Ureter (tissue), 1 donor: ENCODE measurements around the gene PTPRK. TPM values are rescaled to one million over a fixed set of nuclear protein-coding genes. Genes with fewer than 3 reads are reported as not detected.

Experiments used
- DNase-seq: peaks from one replicate; pipeline ENCODE4 v3.0.0-alpha.2; 2020; ENCODE audit warnings: low spot score
- total RNA-seq: library from RNA; stranded (reverse); gene quantifications from one replicate; pipeline ENCODE4 v1.2.4, GENCODE V29; 2023
- donor health status: DM: yes; HTN: yes; CAD: no.

Gene PTPRK
- total RNA-seq, result 107 TPM

GRCh38 chr6:128520436-128521281, at the start of gene PTPRK:
Gene PTPRK (minus strand): TSS chr6:128520599. CDS start chr6:128520358, 241 bp downstream.
- DNase-seq, result peak; percentile 95

GRCh38 chr6:128567029-128567428, 46.6 kb upstream of the PTPRK start:
- no peak for DNase-seq

- DNase-seq, result no peak
Measured at GRCh38 chr6:128560966-128561365, 40.6 kb upstream of the PTPRK start.

GRCh38 chr6:128558924-128559323, 38.5 kb upstream of the PTPRK start:
- no peak for DNase-seq

GRCh38 chr6:128558021-128558420, 37.6 kb upstream of the PTPRK start:
- DNase-seq, result no peak

GRCh38 chr6:128557081-128557480, 36.7 kb upstream of the PTPRK start:
- DNase-seq, result no peak

- no peak for DNase-seq
Measured at GRCh38 chr6:128554302-128554701, 33.9 kb upstream of the PTPRK start.

- DNase-seq, result no peak
Measured at GRCh38 chr6:128541261-128541660, 20.9 kb upstream of the PTPRK start.

GRCh38 chr6:128538763-128539162, 18.4 kb upstream of the PTPRK start:
- no peak for DNase-seq

- no peak for DNase-seq
Measured at GRCh38 chr6:128532827-128533226, 12.4 kb upstream of the PTPRK start.

- DNase-seq, result no peak
Measured at GRCh38 chr6:128532136-128532535, 11.7 kb upstream of the PTPRK start.

- no peak for DNase-seq
Measured at GRCh38 chr6:128531696-128532095, 11.3 kb upstream of the PTPRK start.

- DNase-seq, result no peak
Measured at GRCh38 chr6:128528241-128528640, 7.8 kb upstream of the PTPRK start.

GRCh38 chr6:128527375-128527774, 7.0 kb upstream of the PTPRK start:
- DNase-seq, result no peak

- DNase-seq, result no peak
Measured at GRCh38 chr6:128526152-128526914, 5.9 kb upstream of the PTPRK start.

GRCh38 chr6:128525406-128525805, 5.0 kb upstream of the PTPRK start:
- no peak for DNase-seq

GRCh38 chr6:128521282-128521632, 858 bp upstream of the PTPRK start:
- DNase-seq, result no peak

GRCh38 chr6:128519931-128520435, 416 bp downstream of the PTPRK start:
- peak; percentile 69 for DNase-seq

- peak; percentile 68 for DNase-seq
Measured at GRCh38 chr6:128519132-128519930, 1.1 kb downstream of the PTPRK start.

- no peak for DNase-seq
Measured at GRCh38 chr6:128518434-128519131, 1.8 kb downstream of the PTPRK start.

- no peak for DNase-seq
Measured at GRCh38 chr6:128517124-128517523, 3.3 kb downstream of the PTPRK start.
